ENCODE results near the gene SMO.

Gene SMO

GRCh38 chr7:129227646-129228578 lies 39.5 kb downstream of the SMO start:
- no peak for TF ChIP-seq CTCF (IDR thresholded peaks at IDR 0.05)
- H3K36me3 ChIP-seq: no peaks in the 10 kb centered on the region
- no peak overlapping the region for H3K4me3 ChIP-seq (ENCODE audit: low read depth in 1 of 2, low read length in 1 of 2)
- no peak overlapping the region for H3K27ac ChIP-seq
- peaks cover 13% of the 10 kb centered on the region for H3K27me3 ChIP-seq
- peaks cover 21 to 24% of the 10 kb centered on the region in 2 experiments for H3K4me1 ChIP-seq (ENCODE audit: control insufficient read depth in 1 of 2, insufficient read depth in 1 of 2, low read depth in 1 of 2, low read length in 1 of 2)
- H3K9me3 ChIP-seq: no peaks in the 10 kb centered on the region

GRCh38 chr7:129228633-129229032 lies 40.2 kb downstream of the SMO start:
- Histone ChIP-seq H3K27me3 (peaks cover 13% of the 10 kb centered on the region), H3K4me3 (ENCODE audit: low read depth in 1 of 2, low read length in 1 of 2) (no peak overlapping the region), H3K27ac (no peak overlapping the region), H3K4me1 (ENCODE audit: control insufficient read depth in 1 of 2, insufficient read depth in 1 of 2, low read depth in 1 of 2, low read length in 1 of 2) (peaks cover 19 to 20% of the 10 kb centered on the region in 2 experiments), H3K36me3 (no peaks in the 10 kb centered on the region), H3K9me3 (no peaks in the 10 kb centered on the region)
- no peak for TF ChIP-seq CTCF (IDR thresholded peaks at IDR 0.05)

- H3K36me3 ChIP-seq: no peaks in the 10 kb centered on the region
- no peaks in the 10 kb centered on the region for H3K27me3 ChIP-seq
- H3K9me3 ChIP-seq: no peaks in the 10 kb centered on the region
- H3K27ac ChIP-seq: no peak overlapping the region
- no peak for TF ChIP-seq CTCF (IDR thresholded peaks at IDR 0.05)
- no peak overlapping the region for H3K4me3 ChIP-seq (ENCODE audit: low read depth in 1 of 2, low read length in 1 of 2)
- H3K4me1 ChIP-seq (ENCODE audit: control insufficient read depth in 1 of 2, insufficient read depth in 1 of 2, low read depth in 1 of 2, low read length in 1 of 2): no peaks in the 10 kb centered on the region
Observed at GRCh38 chr7:129231666-129232065, 43.2 kb downstream of the SMO start.

GRCh38 chr7:129238546-129238945 lies 50.1 kb downstream of the SMO start:
- no peaks in the 10 kb centered on the region for H3K27me3 ChIP-seq
- no peak overlapping the region for H3K27ac ChIP-seq

GRCh38 chr7:129240119-129240820 lies 51.8 kb downstream of the SMO start:
- no peak overlapping the region for H3K27ac ChIP-seq
- H3K36me3 ChIP-seq: no peaks in the 10 kb centered on the region
- TF ChIP-seq CTCF (IDR thresholded peaks at IDR 0.05): no peak
- no peak overlapping the region for H3K4me3 ChIP-seq (ENCODE audit: low read depth in 1 of 2, low read length in 1 of 2)
- H3K4me1 ChIP-seq (ENCODE audit: control insufficient read depth in 1 of 2, insufficient read depth in 1 of 2, low read depth in 1 of 2, low read length in 1 of 2): no peaks in the 10 kb centered on the region
- no peaks in the 10 kb centered on the region for H3K9me3 ChIP-seq
- no peaks in the 10 kb centered on the region for H3K27me3 ChIP-seq

More at GRCh38 chr7:129238546-129238945, 50.1 kb downstream of the SMO start:
- no peaks in the 10 kb centered on the region for H3K36me3 ChIP-seq
- TF ChIP-seq CTCF (IDR thresholded peaks at IDR 0.05): no peak
- H3K9me3 ChIP-seq: no peaks in the 10 kb centered on the region
- no peaks in the 10 kb centered on the region for H3K4me1 ChIP-seq (ENCODE audit: control insufficient read depth in 1 of 2, insufficient read depth in 1 of 2, low read depth in 1 of 2, low read length in 1 of 2)
- no peak overlapping the region for H3K4me3 ChIP-seq (ENCODE audit: low read depth in 1 of 2, low read length in 1 of 2)
